ENCODE data around the gene ENKD1.

The ENKD1 gene

DNA sequence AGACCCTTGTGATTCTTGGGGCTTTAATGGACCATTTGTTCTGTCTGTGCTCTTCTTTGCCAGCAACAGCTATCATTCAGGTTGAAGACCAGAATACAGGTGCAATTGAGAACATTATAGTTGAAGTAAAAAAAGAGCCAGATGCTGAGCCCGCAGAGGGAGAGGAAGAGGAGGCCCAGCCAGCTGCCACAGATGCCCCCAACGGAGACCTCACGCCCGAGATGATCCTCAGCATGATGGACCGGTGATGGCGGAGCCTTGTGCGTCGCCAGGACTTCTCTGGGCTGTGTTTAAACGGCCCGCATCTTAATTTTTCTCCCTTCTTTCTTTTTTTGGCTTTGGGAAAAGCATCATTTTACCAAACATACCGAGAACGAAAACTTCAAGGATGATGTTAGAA, 28.9 kb downstream of the ENKD1 start:
- no peak for DNase-seq (ENCODE audit: low read depth)

DNA sequence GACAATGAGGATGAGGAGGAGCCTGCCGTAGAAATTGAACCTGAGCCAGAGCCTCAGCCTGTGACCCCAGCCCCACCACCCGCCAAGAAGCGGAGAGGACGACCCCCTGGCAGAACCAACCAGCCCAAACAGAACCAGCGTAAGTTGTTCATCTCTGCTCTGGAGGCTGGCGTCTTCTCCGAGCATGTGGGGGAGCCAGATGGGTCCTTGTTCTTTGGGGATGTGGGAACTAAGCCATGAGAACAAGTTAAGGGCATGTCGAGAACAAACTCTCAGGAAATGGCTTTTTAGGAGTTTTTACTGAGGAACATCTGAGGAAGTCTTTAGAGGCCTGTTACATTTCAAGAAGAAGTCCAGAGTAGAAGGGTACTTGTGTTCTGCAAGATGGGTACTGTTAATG, 29.8 kb downstream of the ENKD1 start:
- TF ChIP-seq, protein P1, sequence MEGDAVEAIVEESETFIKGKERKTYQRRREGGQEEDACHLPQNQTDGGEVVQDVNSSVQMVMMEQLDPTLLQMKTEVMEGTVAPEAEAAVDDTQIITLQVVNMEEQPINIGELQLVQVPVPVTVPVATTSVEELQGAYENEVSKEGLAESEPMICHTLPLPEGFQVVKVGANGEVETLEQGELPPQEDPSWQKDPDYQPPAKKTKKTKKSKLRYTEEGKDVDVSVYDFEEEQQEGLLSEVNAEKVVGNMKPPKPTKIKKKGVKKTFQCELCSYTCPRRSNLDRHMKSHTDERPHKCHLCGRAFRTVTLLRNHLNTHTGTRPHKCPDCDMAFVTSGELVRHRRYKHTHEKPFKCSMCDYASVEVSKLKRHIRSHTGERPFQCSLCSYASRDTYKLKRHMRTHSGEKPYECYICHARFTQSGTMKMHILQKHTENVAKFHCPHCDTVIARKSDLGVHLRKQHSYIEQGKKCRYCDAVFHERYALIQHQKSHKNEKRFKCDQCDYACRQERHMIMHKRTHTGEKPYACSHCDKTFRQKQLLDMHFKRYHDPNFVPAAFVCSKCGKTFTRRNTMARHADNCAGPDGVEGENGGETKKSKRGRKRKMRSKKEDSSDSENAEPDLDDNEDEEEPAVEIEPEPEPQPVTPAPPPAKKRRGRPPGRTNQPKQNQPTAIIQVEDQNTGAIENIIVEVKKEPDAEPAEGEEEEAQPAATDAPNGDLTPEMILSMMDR (conservative IDR thresholded peaks at IDR 0.05; ENCODE audit: control insufficient read depth, insufficient read depth, low read depth, low read length), result no peak
- DNase-seq (ENCODE audit: low read depth), result no peak
- no peak overlapping the region for H3K4me3 ChIP-seq (ENCODE audit: control insufficient read depth, low read depth, low read length)

More for the DNA sequence above, 28.9 kb downstream of the ENKD1 start:
- TF ChIP-seq, protein P1 (conservative IDR thresholded peaks at IDR 0.05; ENCODE audit: control insufficient read depth, insufficient read depth, low read depth, low read length), result no peak
- no peak overlapping the region for H3K4me3 ChIP-seq (ENCODE audit: control insufficient read depth, low read depth, low read length)

DNA sequence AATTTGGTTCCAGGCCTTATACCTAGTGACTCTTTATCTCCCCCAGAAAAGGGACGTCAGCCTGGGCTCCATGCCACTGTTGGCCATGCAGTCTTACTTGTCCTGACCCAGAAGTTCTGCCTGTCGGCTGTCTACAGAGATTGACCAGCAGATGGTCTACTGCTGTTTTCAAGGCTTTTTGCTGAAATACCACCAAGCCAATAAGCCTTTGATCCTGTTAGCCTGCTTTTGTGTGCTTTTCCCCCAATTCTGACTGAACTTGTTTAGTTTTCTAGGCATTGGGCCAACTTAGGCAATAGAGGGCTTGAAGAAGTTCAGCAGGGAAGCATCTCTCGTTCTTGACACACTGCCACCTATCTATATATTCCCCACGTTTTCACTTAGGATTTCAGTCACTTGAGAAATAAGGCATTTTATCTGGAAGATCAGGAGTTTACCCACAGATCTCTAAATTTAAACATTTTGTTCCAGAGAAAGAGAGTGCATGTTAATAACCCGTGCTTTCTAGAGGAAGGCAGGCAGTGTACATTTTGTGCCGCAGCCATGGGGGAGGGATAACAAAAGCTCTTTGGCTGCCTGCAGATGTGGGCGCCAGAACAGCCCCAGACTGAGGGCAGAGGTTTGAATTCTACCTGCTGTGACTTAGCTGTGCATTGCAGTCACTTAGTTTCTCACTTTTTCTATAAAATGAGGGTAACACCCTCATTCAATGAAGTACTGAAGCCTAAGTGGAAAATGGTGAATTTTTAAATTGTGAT, 34.0 kb downstream of the ENKD1 start:
- H3K4me3 ChIP-seq (ENCODE audit: control insufficient read depth, low read depth, low read length), result no peak overlapping the region
- DNase-seq (ENCODE audit: low read depth), result peak; percentile 69
- TF ChIP-seq, protein P1 (conservative IDR thresholded peaks at IDR 0.05; ENCODE audit: control insufficient read depth, insufficient read depth, low read depth, low read length), result no peak

DNA sequence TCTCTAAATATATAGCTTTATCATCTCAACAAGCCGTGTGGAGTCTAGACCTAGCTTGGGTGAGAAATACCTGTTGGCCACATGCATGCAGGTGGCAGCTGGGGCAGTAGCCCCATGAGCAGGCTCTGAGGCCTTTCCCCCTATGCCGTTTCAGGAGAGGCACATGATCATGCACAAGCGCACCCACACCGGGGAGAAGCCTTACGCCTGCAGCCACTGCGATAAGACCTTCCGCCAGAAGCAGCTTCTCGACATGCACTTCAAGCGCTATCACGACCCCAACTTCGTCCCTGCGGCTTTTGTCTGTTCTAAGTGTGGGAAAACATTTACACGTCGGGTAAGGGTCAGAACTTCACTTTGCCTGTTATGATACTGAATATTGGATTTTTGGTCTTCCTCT, 38.3 kb downstream of the ENKD1 start:
- no peak for DNase-seq (ENCODE audit: low read depth)
- TF ChIP-seq, protein P1 (conservative IDR thresholded peaks at IDR 0.05; ENCODE audit: control insufficient read depth, insufficient read depth, low read depth, low read length), result no peak

DNA sequence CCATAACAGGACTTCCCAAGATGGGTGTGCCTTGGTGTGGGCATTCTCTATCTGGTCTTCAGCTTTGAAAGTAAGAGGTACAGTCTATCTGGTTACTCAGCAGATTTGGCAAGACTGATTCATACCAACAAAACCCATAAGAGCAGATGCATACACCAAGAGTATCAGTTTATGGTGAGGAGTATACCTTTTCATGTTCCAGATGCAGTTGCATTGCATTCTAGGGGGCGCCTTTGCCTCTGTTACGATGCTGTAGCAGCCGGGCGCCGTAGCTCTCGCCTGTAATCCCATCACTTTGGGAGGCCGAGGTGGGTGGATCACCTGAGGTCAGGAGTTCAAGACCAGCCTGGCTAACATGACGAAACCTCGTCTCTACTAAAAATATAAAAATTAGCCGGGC, 52.7 kb downstream of the ENKD1 start:
- TF ChIP-seq, protein P1 (conservative IDR thresholded peaks at IDR 0.05; ENCODE audit: control insufficient read depth, insufficient read depth, low read depth, low read length), result no peak

More for the DNA sequence above, 38.3 kb downstream of the ENKD1 start:
- H3K4me3 ChIP-seq (ENCODE audit: control insufficient read depth, low read depth, low read length), result no peak overlapping the region

More for the DNA sequence above, 52.7 kb downstream of the ENKD1 start:
- no peak overlapping the region for H3K4me3 ChIP-seq (ENCODE audit: control insufficient read depth, low read depth, low read length)
- peak; percentile 16 for DNase-seq (ENCODE audit: low read depth)
